ENCODE results near the gene CTCFL. TPM values are rescaled to one million over a fixed set of nuclear protein-coding genes. Genes with fewer than 3 reads are reported as not detected.

The CTCFL gene
- total RNA-seq, 1 donor from 2014 or later, result not detected

GRCh38 chr20:57503035-57503658 lies 21.8 kb downstream of the CTCFL start:
- H3K27me3 ChIP-seq (ENCODE audit: control insufficient read depth, insufficient read depth, low read length), result peaks cover 5% of the 10 kb centered on the region
- H3K36me3 ChIP-seq (ENCODE audit: control insufficient read depth, insufficient read depth, low read length), result no peaks in the 10 kb centered on the region
- no peak overlapping the region for H3K4me3 ChIP-seq (ENCODE audit: low read depth, low read length)
- DNase-seq (ENCODE audit: low read depth), result no peak
- TF ChIP-seq CTCF (IDR thresholded peaks at IDR 0.05; ENCODE audit: insufficient read depth, low read length, severe bottlenecking), result no peak
- FAIRE-seq, result no peak

GRCh38 chr20:57502336-57502700 lies 22.6 kb downstream of the CTCFL start:
- peaks cover 4% of the 10 kb centered on the region for H3K27me3 ChIP-seq (ENCODE audit: control insufficient read depth, insufficient read depth, low read length)
- FAIRE-seq, result no peak
- H3K36me3 ChIP-seq (ENCODE audit: control insufficient read depth, insufficient read depth, low read length), result no peaks in the 10 kb centered on the region
- no peak overlapping the region for H3K4me3 ChIP-seq (ENCODE audit: low read depth, low read length)
- no peak for TF ChIP-seq CTCF (IDR thresholded peaks at IDR 0.05; ENCODE audit: insufficient read depth, low read length, severe bottlenecking)
- no peak for DNase-seq (ENCODE audit: low read depth)

- Histone ChIP-seq H3K27me3 (ENCODE audit: control insufficient read depth, insufficient read depth, low read length) (peaks cover 2% of the 10 kb centered on the region), H3K36me3 (ENCODE audit: control insufficient read depth, insufficient read depth, low read length) (no peaks in the 10 kb centered on the region), H3K4me3 (ENCODE audit: low read depth, low read length) (no peak overlapping the region)
- DNase-seq (ENCODE audit: low read depth), result no peak
- no peak for FAIRE-seq
- no peak for TF ChIP-seq CTCF (IDR thresholded peaks at IDR 0.05; ENCODE audit: insufficient read depth, low read length, severe bottlenecking)
Observed at GRCh38 chr20:57501461-57502335, 23.2 kb downstream of the CTCFL start.

- H3K36me3 ChIP-seq (ENCODE audit: control insufficient read depth, insufficient read depth, low read length), result no peaks in the 10 kb centered on the region
- no peak for FAIRE-seq
- no peak for DNase-seq (ENCODE audit: low read depth)
- no peak for TF ChIP-seq CTCF (IDR thresholded peaks at IDR 0.05; ENCODE audit: insufficient read depth, low read length, severe bottlenecking)
- H3K27me3 ChIP-seq (ENCODE audit: control insufficient read depth, insufficient read depth, low read length), result peaks cover 2% of the 10 kb centered on the region
- H3K4me3 ChIP-seq (ENCODE audit: low read depth, low read length), result no peak overlapping the region
Observed at GRCh38 chr20:57500962-57501361, 24.0 kb downstream of the CTCFL start.

- no peak for TF ChIP-seq CTCF (IDR thresholded peaks at IDR 0.05; ENCODE audit: insufficient read depth, low read length, severe bottlenecking)
- FAIRE-seq, result no peak
- H3K4me3 ChIP-seq (ENCODE audit: low read depth, low read length), result no peak overlapping the region
- DNase-seq (ENCODE audit: low read depth), result no peak
- H3K27me3 ChIP-seq (ENCODE audit: control insufficient read depth, insufficient read depth, low read length), result peaks cover 2% of the 10 kb centered on the region
- no peaks in the 10 kb centered on the region for H3K36me3 ChIP-seq (ENCODE audit: control insufficient read depth, insufficient read depth, low read length)
Observed at GRCh38 chr20:57500235-57500634, 24.7 kb downstream of the CTCFL start.
